Endothelial cell of umbilical vein (primary cell): ENCODE results near the gene PURB. TPM values are rescaled to one million over a fixed set of nuclear protein-coding genes. Genes with fewer than 3 reads are reported as not detected.

Experiments used
- BruUV-seq: library from RNA; stranded (reverse); fragments of 400-500 nt; replicated peaks from 2 replicates; lab custom pipeline; 2021; lab: Mats Ljungman, UMichigan
- CTCF ChIA-PET: fragments of 300-600, 350-600 bp; sonication (Branson Sonifier 250); formaldehyde crosslinking; loops from one replicate; lab custom pipeline; 2021; ENCODE audit warnings: antibody characterized with exemption, inconsistent platforms; lab: Charles Lee
- POLR2A ChIA-PET: fragments of 300-600, 350-600 bp; sonication (Branson Sonifier 250); formaldehyde crosslinking; loops from one replicate; lab custom pipeline; 2021; ENCODE audit warnings: antibody characterized with exemption, inconsistent platforms; lab: Charles Lee
- DNase-seq: peaks from one replicate; pipeline ENCODE4 v3.0.0-alpha.2; 2011; ENCODE audit warnings: low read depth, low spot score
- FAIRE-seq: peaks from 2 replicates; lab custom pipeline; 2011; peaks lifted over from hg19 to GRCh38; lab: Jason Lieb, UNC
- H2AFZ ChIP-seq: 2 replicates; pipeline ENCODE4 v1.6.0; 2012; ENCODE audit warnings: low read depth, low read length, control low read depth, inconsistent platforms
- H3K27ac ChIP-seq: 2 replicates; pipeline ENCODE4 v1.5.1; 2011; ENCODE audit warnings: low read depth, mild to moderate bottlenecking, control low read depth, low read length, moderate library complexity; ENCODE audit not compliant: insufficient read depth
- H3K27me3 ChIP-seq, 2 experiments: 2 replicates each; pipeline versions ENCODE4 v1.6.0 to v1.6.1; 2011; ENCODE audit warnings: low read length in 2 of 2, mixed read lengths in 1 of 2; ENCODE audit not compliant: control insufficient read depth in 2 of 2, insufficient read depth in 2 of 2
- H3K36me3 ChIP-seq, 2 experiments: 2 replicates in 1 of 2; 3 replicates in 1 of 2; pipeline ENCODE4 v1.5.1; 2011; ENCODE audit warnings: low read length in 2 of 2, mild to moderate bottlenecking in 1 of 2, moderate library complexity in 1 of 2; ENCODE audit not compliant: control insufficient read depth in 2 of 2, insufficient read depth in 2 of 2; ENCODE audit errors: extremely low read depth in 1 of 2
- H3K4me1 ChIP-seq: 3 replicates; pipeline ENCODE4 v1.5.1; 2011; ENCODE audit warnings: mild to moderate bottlenecking, low read length; ENCODE audit not compliant: control insufficient read depth, insufficient read depth; ENCODE audit errors: extremely low read depth
- H3K4me2 ChIP-seq: 2 replicates; pipeline ENCODE4 v1.6.1; 2011; ENCODE audit warnings: low read length, control low read depth, mixed read lengths; ENCODE audit not compliant: insufficient read depth
- H3K4me3 ChIP-seq, 3 experiments: fragments of 200-600 bp in 1 of 3; sonication (generic), shearing (Covaris generic) in 1 of 3; replicated peaks in 1 of 3; 2 replicates each; pipeline ENCODE4 v1.5.1; 2011 to 2016; ENCODE audit warnings: control low read depth in 3 of 3, low read length in 3 of 3, mild to moderate bottlenecking in 2 of 3, inconsistent platforms in 1 of 3, low read depth in 1 of 3, moderate library complexity in 1 of 3; ENCODE audit not compliant: insufficient read depth in 1 of 3
- H3K79me2 ChIP-seq: 2 replicates; pipeline ENCODE4 v1.6.0; 2012; ENCODE audit warnings: low read length, inconsistent platforms; ENCODE audit not compliant: control insufficient read depth, insufficient read depth
- H3K9ac ChIP-seq: replicated peaks from 2 replicates; pipeline ENCODE3; 2011; ENCODE audit warnings: low read length, control low read depth; ENCODE audit not compliant: insufficient read depth; ENCODE audit errors: extremely low read depth
- H3K9me1 ChIP-seq: replicated peaks from 3 replicates; pipeline ENCODE4 v1.6.0; 2011; ENCODE audit warnings: mild to moderate bottlenecking, low read length; ENCODE audit not compliant: control insufficient read depth, insufficient read depth; ENCODE audit errors: extremely low read depth
- H3K9me3 ChIP-seq: replicated peaks from 2 replicates; pipeline ENCODE4 v1.5.1; 2012; ENCODE audit warnings: low read length, inconsistent platforms; ENCODE audit not compliant: control insufficient read depth, insufficient read depth
- H4K20me1 ChIP-seq: replicated peaks from 2 replicates; pipeline ENCODE3; 2011; ENCODE audit warnings: mild to moderate bottlenecking, low read length; ENCODE audit not compliant: control insufficient read depth, insufficient read depth; ENCODE audit errors: extremely low read depth
- EZH2 ChIP-seq: IDR thresholded peaks from 2 replicates; pipeline ENCODE4 v1.6.1; 2012; ENCODE audit warnings: borderline replicate concordance, low read depth, mild to moderate bottlenecking, moderate library complexity, low read length, inconsistent platforms; ENCODE audit not compliant: severe bottlenecking
- FOS ChIP-seq: IDR thresholded peaks from 2 replicates; pipeline ENCODE4 v1.6.1; 2011; ENCODE audit warnings: mild to moderate bottlenecking, low read length, moderate library complexity, borderline replicate concordance; ENCODE audit not compliant: insufficient read depth
- GATA2 ChIP-seq: IDR thresholded peaks from 2 replicates; pipeline ENCODE4 v1.7.0; 2011; ENCODE audit warnings: low read depth, mild to moderate bottlenecking, moderate library complexity, mixed read lengths, low read length; ENCODE audit not compliant: insufficient read length, insufficient read depth
- JUN ChIP-seq: IDR thresholded peaks from 2 replicates; pipeline ENCODE4 v1.6.1; 2011; ENCODE audit warnings: borderline replicate concordance, low read depth; ENCODE audit not compliant: insufficient read length, insufficient read depth
- MAX ChIP-seq: IDR thresholded peaks from 2 replicates; pipeline ENCODE4 v1.6.1; 2011; ENCODE audit not compliant: insufficient read depth, insufficient read length
- MYC ChIP-seq: IDR thresholded peaks from one replicate; pipeline ENCODE4 v1.6.1; 2011; ENCODE audit warnings: mild to moderate bottlenecking, low read depth, low read length
- POLR2A ChIP-seq: IDR thresholded peaks from 2 replicates; pipeline ENCODE4 v1.6.1; 2012; ENCODE audit warnings: low read depth, mild to moderate bottlenecking, control low read depth, low read length
- POLR2AphosphoS5 ChIP-seq: IDR thresholded peaks from 2 replicates; pipeline ENCODE4 v1.6.1; 2012; ENCODE audit warnings: low read depth, mild to moderate bottlenecking, control low read depth, low read length, moderate library complexity; ENCODE audit not compliant: insufficient read depth
- dilution Hi-C: fragments of 300-500 bp; cut with MboI; formaldehyde crosslinking; loops from one replicate; pipeline ENCODE4 v1.15.0; 2019; ENCODE audit warnings: low sequenced_read_pairs; ENCODE audit not compliant: extremely low pct_ligation_motif_present
- intact Hi-C: fragments of 100-400 bp; cut with micrococcal nuclease; formaldehyde crosslinking; loops from one replicate; pipeline ENCODE4 v1.10.0; 2022
- polyA plus RNA-seq, 4 experiments: library from polyadenylated mRNA; depleted of rRNA in 3 of 4; stranded (reverse) in 3 of 4; unstranded in 1 of 4; fragments of >200 nt; gene quantifications; 2 replicates each; pipeline versions ENCODE4 v1.2.1 to v1.2.3, GENCODE V29; 2011 to 2012; ENCODE audit warnings: missing spikeins in 1 of 4
- total RNA-seq: library from RNA; stranded (reverse); gene quantifications from 2 replicates; pipeline ENCODE4 v1.2.3, GENCODE V29; 2021
- TF ChIP-seq, protein P1 (sequence below), 2 donors: IDR thresholded peaks; 1 replicate in 1 of 2; 2 replicates in 1 of 2; pipeline ENCODE4 v1.5.1; 2011; ENCODE audit warnings: low read length in 2 of 2, mild to moderate bottlenecking in 2 of 2, moderate library complexity in 2 of 2, control low read depth in 1 of 2, inconsistent platforms in 1 of 2, low read depth in 1 of 2; ENCODE audit not compliant: insufficient read depth in 1 of 2; ENCODE audit errors: extremely low read depth in 1 of 2

The PURB gene
- total and polyA plus RNA-seq, 2 donors (not counting 3 experiments of a cell fraction or from before 2014, with no cell fraction given) = 2.7 to 25.5 TPM

DNA sequence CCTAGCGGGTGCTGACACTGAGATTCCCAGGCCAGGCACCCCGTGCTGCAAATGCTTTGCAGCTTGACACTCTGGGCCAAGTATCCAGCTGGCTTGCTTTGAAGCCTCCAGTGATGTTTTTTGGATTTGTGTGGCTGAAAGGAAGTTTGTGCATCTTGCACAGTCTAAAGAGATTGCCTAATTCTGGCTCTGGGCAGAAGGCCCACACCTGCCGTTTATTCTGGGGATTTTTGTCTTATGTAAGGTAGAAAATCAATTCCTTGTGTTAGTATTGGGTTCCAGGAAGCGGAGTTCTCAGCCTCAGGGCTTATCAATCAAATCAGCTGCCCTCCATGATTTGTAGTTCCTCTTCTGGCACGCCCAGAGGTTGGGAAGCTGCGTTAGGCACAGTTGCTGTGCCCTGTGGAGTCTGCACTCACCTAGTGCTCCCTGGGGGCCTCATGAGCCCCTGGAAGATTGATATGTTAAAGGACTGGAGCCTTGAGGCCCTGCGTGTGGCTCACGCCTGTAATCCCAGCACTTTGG lies 8.4 kb upstream of the PURB start:
- no peaks in the 10 kb centered on the region for H3K9me3 ChIP-seq
- intact Hi-C loops = no loop called here
- no peaks in the 10 kb centered on the region for H3K27me3 ChIP-seq
- no TSS peak for BruUV-seq
- no peaks in the 10 kb centered on the region for H4K20me1 ChIP-seq
- H3K4me3 ChIP-seq = no peak overlapping the region
- ChIA-PET CTCF (no interaction called here), POLR2A (no interaction called here)
- H3K79me2 ChIP-seq = no peaks in the 10 kb centered on the region
- no peaks in the 10 kb centered on the region for H3K36me3 ChIP-seq
- H3K9me1 ChIP-seq = no peaks in the 10 kb centered on the region
- no peak for FAIRE-seq
- DNase-seq = no peak
- H3K27ac ChIP-seq = no peak overlapping the region
- no peak overlapping the region for H3K9ac ChIP-seq
- no peak overlapping the region for H3K4me2 ChIP-seq
- no peaks in the 10 kb centered on the region for H3K4me1 ChIP-seq
- TF ChIP-seq GATA2 (no peak), POLR2A (no peak), MAX (no peak), MYC (no peak), POLR2AphosphoS5 (no peak), JUN (no peak), EZH2 (no peak), FOS (no peak)
- TF ChIP-seq, protein P1, sequence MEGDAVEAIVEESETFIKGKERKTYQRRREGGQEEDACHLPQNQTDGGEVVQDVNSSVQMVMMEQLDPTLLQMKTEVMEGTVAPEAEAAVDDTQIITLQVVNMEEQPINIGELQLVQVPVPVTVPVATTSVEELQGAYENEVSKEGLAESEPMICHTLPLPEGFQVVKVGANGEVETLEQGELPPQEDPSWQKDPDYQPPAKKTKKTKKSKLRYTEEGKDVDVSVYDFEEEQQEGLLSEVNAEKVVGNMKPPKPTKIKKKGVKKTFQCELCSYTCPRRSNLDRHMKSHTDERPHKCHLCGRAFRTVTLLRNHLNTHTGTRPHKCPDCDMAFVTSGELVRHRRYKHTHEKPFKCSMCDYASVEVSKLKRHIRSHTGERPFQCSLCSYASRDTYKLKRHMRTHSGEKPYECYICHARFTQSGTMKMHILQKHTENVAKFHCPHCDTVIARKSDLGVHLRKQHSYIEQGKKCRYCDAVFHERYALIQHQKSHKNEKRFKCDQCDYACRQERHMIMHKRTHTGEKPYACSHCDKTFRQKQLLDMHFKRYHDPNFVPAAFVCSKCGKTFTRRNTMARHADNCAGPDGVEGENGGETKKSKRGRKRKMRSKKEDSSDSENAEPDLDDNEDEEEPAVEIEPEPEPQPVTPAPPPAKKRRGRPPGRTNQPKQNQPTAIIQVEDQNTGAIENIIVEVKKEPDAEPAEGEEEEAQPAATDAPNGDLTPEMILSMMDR (IDR thresholded peaks at IDR 0.05; ENCODE audit: extremely low read depth in 1 of 2, insufficient read depth in 1 of 2, low read depth in 1 of 2, low read length in 2 of 2) = no peak
- dilution Hi-C loops = no loop called here
- no peak overlapping the region for H2AFZ ChIP-seq
